NCI-H226 (cell line): ENCODE data around the gene ADA.

Experiments
- DNase-seq: peaks from one replicate; pipeline ENCODE4 v3.0.0-alpha.2; 2015

Gene ADA

GRCh38 chr20:44621939-44622338, 29.6 kb downstream of the ADA start:
- no peak for DNase-seq

- DNase-seq, result no peak
These were observed 30.2 kb downstream of the ADA start for GRCh38 chr20:44621325-44621724.

- no peak for DNase-seq
These were observed 31.5 kb downstream of the ADA start for GRCh38 chr20:44620030-44620429.

- no peak for DNase-seq
These were observed 32.2 kb downstream of the ADA start for GRCh38 chr20:44619294-44619693.

GRCh38 chr20:44618318-44618731, 33.2 kb downstream of the ADA start:
- DNase-seq, result no peak

GRCh38 chr20:44616604-44616964, 34.9 kb downstream of the ADA start:
- no peak for DNase-seq

GRCh38 chr20:44615876-44616603, 35.5 kb downstream of the ADA start:
- no peak for DNase-seq

GRCh38 chr20:44615169-44615791, 36.2 kb downstream of the ADA start:
- DNase-seq, result no peak

- DNase-seq, result no peak
These were observed 37.0 kb downstream of the ADA start for GRCh38 chr20:44614525-44614924.

- no peak for DNase-seq
These were observed 37.9 kb downstream of the ADA start for GRCh38 chr20:44613575-44613974.

GRCh38 chr20:44610313-44610962, 41.1 kb downstream of the ADA start:
- DNase-seq, result peak; percentile 28

- DNase-seq, result peak; percentile 81
These were observed 41.8 kb downstream of the ADA start for GRCh38 chr20:44609516-44610312.

- DNase-seq, result no peak
These were observed 42.4 kb downstream of the ADA start for GRCh38 chr20:44609006-44609515.

- DNase-seq, result no peak
These were observed 44.6 kb downstream of the ADA start for GRCh38 chr20:44606725-44607441.

- no peak for DNase-seq
These were observed 48.2 kb downstream of the ADA start for GRCh38 chr20:44603327-44603726.

GRCh38 chr20:44601801-44602204, 49.7 kb downstream of the ADA start:
- DNase-seq, result peak; percentile 23

GRCh38 chr20:44601236-44601671, 50.2 kb downstream of the ADA start:
- no peak for DNase-seq

- no peak for DNase-seq
These were observed 50.7 kb downstream of the ADA start for GRCh38 chr20:44600758-44601201.

- no peak for DNase-seq
These were observed 51.2 kb downstream of the ADA start for GRCh38 chr20:44600301-44600700.

- DNase-seq, result no peak
These were observed 51.8 kb downstream of the ADA start for GRCh38 chr20:44599715-44600114.

GRCh38 chr20:44598423-44599305, 52.8 kb downstream of the ADA start:
- DNase-seq, result no peak
